Psoas muscle (tissue), 8 donors: ENCODE results near the gene TPP2. TPM values are rescaled to one million over a fixed set of nuclear protein-coding genes. Genes with fewer than 3 reads are reported as not detected.
A peak's percentile ranks its signal among the peaks of the same experiment; 100 is the strongest.

Experiments used
- ATAC-seq, 4 donors: fragments of 200-7000 bp; cut with Tn5 transposase; one replicate each; pipeline ENCODE4 v1.9.1; 2020; ENCODE audit warnings: moderate library complexity in 3 of 4, mild to moderate bottlenecking in 2 of 4
- DNase-seq, 2 donors: peaks; one replicate each; pipeline ENCODE4 v3.0.0-alpha.2; 2020
- H3K27ac ChIP-seq: fragments of 200-600 bp; one replicate; pipeline ENCODE4 v1.8.0; 2022
- H3K27me3 ChIP-seq, 3 donors: fragments of 200-600 bp in 1 of 3; one replicate each; pipeline versions ENCODE4 v1.6.1 to v1.8.0; 2013 to 2022; ENCODE audit warnings: low read length in 2 of 3, mild to moderate bottlenecking in 2 of 3, moderate library complexity in 1 of 3; ENCODE audit not compliant: insufficient read depth in 3 of 3
- H3K36me3 ChIP-seq, 2 donors: fragments of 200-600 bp in 1 of 2; one replicate each; pipeline versions ENCODE4 v1.6.1 to v1.8.0; 2013 to 2022; ENCODE audit warnings: low read depth in 1 of 2, mild to moderate bottlenecking in 1 of 2, moderate library complexity in 1 of 2; ENCODE audit not compliant: insufficient read depth in 1 of 2
- H3K4me1 ChIP-seq: fragments of 200-600 bp; one replicate; pipeline ENCODE4 v1.8.0; 2022
- H3K4me3 ChIP-seq: fragments of 200-600 bp; one replicate; pipeline ENCODE4 v1.8.0; 2022; ENCODE audit warnings: mild to moderate bottlenecking
- H3K9me3 ChIP-seq: fragments of 200-600 bp; one replicate; pipeline ENCODE4 v1.8.0; 2022
- WGBS, 3 donors: extraction: QIAGEN DNeasy Blood & Tissue Kit; methylation state at CpG; one replicate each; pipeline versions ENCODE4 v1.1.6 to v1.1.7; 2013; 5-methylcytosine and 5-hydroxymethylcytosine counted together
- intact Hi-C, 2 donors: fragments of 100-400 bp; cut with DNase I; formaldehyde crosslinking; loops; one replicate each; pipeline versions ENCODE4 v1.11.0 to v1.14.2; 2022
- polyA plus RNA-seq, 3 donors: library from polyadenylated mRNA; stranded (reverse); fragments of 200-250 nt; gene quantifications; one replicate each; pipeline ENCODE4 v1.2.3, GENCODE V29; 2013
- total RNA-seq, 4 donors: library from RNA; stranded (reverse); fragmentation: NEBNext Ultra II Directional in 2 of 4; extraction: Animal tissue kit (Norgen Biotek cat#: 25700) in 2 of 4; gene quantifications; one replicate each; pipeline versions ENCODE4 v1.2.1 to v1.2.4, GENCODE V29; 2021 to 2023
- TF ChIP-seq, protein P1 (sequence below): fragments of 200-600 bp; IDR thresholded peaks from one replicate; pipeline ENCODE4 v1.8.0; 2022; ENCODE audit warnings: antibody characterized with exemption
- donor health status: healthy with polysubstance abuse.
- donor health status: DM: no; HTN: no; CAD: no; lungs with moderate emphysema.
- donor health status: Bipolar disorder and iron deficiency.
- donor health status: healthy.
- donor health status: DM: yes; HTN: yes; CAD: no.
- donor health status: DM: no; HTN: no; CAD: no.
- donor health status: DM: no; HTN: no; CAD: no.
- donor health status: DM: yes; HTN: yes; CAD: no.

TPP2 gene
- total and polyA plus RNA-seq, 7 donors: 22.1 to 45.6 (median 40.3) TPM

DNA sequence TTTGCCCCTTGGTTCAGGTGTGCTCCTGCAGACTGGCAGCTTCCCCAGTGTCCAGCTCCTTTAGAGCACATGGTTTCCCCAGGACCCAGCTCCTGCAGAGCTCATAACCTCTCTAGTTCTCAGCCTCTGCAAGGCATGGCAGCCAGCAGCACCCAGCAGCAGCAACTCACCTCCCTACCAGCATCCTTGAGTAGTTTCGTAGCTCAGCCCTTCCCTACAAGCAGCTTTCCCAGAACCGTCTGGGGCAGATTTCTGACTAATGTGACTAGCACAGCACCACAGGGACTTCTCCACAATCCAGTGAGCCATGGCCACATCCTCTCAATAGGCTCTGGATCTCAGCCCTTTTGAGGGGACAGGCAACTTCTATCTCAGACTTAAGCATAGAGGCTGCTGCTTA lies 112.2 kb downstream of the TPP2 start:
- intact Hi-C loops: no loop called here
- no peak for DNase-seq

DNA sequence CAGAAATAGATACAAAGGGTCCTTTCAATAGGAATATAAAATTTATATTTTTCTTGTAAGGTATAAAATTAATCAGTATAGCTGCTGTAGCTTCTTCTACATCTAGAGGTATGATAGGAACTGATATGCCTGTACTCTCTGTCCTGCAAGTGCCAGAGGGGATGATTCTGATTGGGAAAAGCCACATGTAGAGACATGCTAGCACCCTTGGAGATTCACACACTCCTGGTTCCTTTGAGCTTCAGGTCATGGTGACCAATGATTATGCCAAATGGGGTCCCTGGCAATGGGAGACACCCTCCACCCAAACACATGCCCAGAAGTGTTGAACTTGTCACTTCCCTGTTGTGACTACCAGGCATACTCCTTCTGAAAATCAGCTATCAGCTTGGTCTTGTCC lies 112.8 kb downstream of the TPP2 start:
- intact Hi-C loops: no loop called here
- ATAC-seq: peak in 2 of 4 donors; percentile 1 to 15
- TF ChIP-seq, protein P1, sequence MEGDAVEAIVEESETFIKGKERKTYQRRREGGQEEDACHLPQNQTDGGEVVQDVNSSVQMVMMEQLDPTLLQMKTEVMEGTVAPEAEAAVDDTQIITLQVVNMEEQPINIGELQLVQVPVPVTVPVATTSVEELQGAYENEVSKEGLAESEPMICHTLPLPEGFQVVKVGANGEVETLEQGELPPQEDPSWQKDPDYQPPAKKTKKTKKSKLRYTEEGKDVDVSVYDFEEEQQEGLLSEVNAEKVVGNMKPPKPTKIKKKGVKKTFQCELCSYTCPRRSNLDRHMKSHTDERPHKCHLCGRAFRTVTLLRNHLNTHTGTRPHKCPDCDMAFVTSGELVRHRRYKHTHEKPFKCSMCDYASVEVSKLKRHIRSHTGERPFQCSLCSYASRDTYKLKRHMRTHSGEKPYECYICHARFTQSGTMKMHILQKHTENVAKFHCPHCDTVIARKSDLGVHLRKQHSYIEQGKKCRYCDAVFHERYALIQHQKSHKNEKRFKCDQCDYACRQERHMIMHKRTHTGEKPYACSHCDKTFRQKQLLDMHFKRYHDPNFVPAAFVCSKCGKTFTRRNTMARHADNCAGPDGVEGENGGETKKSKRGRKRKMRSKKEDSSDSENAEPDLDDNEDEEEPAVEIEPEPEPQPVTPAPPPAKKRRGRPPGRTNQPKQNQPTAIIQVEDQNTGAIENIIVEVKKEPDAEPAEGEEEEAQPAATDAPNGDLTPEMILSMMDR: no peak
- DNase-seq: no peak
- peaks cover 38% of the 10 kb centered on the region for H3K4me1 ChIP-seq
- peak overlapping the region; percentile 92 for H3K27ac ChIP-seq
- H3K9me3 ChIP-seq: no peaks in the 10 kb centered on the region
- no peaks in the 10 kb centered on the region for H3K27me3 ChIP-seq
- no peaks in the 10 kb centered on the region for H3K36me3 ChIP-seq
- no peak overlapping the region for H3K4me3 ChIP-seq

More for the DNA sequence above, 112.2 kb downstream of the TPP2 start:
- no peak for ATAC-seq
- H3K4me1 ChIP-seq: peaks cover 38% of the 10 kb centered on the region
- H3K9me3 ChIP-seq: no peaks in the 10 kb centered on the region
- peak overlapping the region; percentile 92 for H3K27ac ChIP-seq
- H3K4me3 ChIP-seq: no peak overlapping the region
- 90 to 93% (median 91%) methylated on average over 2 of the region's 2 CpGs for WGBS, 3 donors
- no peaks in the 10 kb centered on the region for H3K36me3 ChIP-seq
- TF ChIP-seq, protein P1: no peak
- H3K27me3 ChIP-seq: no peaks in the 10 kb centered on the region

DNA sequence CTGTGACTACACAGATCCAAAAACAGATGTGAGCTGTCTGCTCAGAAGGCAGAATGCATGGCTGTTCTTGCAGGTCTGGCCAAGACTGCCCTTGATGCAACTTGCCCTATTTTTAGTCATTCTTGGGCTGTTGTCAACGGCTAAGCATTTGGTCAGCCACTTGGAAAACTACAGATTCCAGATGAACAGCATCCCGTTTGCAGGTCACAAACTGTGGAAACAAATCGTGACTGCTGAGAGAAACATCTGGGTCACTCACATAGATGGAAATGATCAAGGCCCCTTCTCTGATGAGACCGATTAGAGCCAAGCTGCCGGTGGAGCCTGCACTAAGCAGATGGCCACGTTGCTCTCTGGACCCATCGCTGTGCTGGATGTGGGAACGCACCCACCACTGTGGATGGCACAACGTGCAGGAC lies 113.5 kb downstream of the TPP2 start:
- Histone ChIP-seq H3K4me1 (peaks cover 38% of the 10 kb centered on the region), H3K4me3 (no peak overlapping the region), H3K27ac (peak overlapping the region; percentile 92), H3K9me3 (no peaks in the 10 kb centered on the region), H3K27me3 (no peaks in the 10 kb centered on the region), H3K36me3 (no peaks in the 10 kb centered on the region)
- 52 to 60% (median 53%) methylated on average over 9 of the region's 9 CpGs for WGBS, 3 donors
- ATAC-seq (peak; percentile 96 to 98 (median 96)), DNase-seq (peak in 1 of 2 donors; percentile 19)
- intact Hi-C loops: loop anchor here in 1 of 2 donors (5.0 kb wide), 1 partner anchor 33 kb away; no protein-coding TSS in a partner anchor
- TF ChIP-seq, protein P1: no peak

DNA sequence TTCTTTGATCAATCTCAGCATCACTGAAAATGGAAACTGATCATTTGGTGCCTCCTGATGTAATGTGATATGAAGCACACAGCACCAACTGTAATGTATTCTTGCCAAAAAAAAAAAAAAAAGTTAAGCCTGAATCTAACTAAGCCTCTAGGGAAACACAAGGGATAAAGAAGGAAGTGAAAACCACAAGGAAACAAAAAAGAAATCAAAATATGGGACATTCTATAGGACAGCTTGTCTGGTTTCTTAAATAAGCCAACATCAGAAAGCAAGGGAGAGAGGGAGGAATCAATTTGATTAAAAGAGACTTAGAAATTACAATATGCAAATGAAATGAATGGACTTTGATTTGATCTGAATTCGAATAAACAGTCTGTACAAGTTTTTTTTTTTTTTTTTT lies 118.7 kb downstream of the TPP2 start:
- Histone ChIP-seq H3K27me3 (no peaks in the 10 kb centered on the region), H3K4me1 (peaks cover 5% of the 10 kb centered on the region), H3K4me3 (no peak overlapping the region), H3K36me3 (no peaks in the 10 kb centered on the region), H3K27ac (no peak overlapping the region), H3K9me3 (no peaks in the 10 kb centered on the region)
- DNase-seq (no peak), ATAC-seq (no peak)
- TF ChIP-seq, protein P1: no peak
- intact Hi-C loops: no loop called here
- 56 to 67% (median 60%) methylated on average over 1 of the region's 1 CpG for WGBS, 3 donors

DNA sequence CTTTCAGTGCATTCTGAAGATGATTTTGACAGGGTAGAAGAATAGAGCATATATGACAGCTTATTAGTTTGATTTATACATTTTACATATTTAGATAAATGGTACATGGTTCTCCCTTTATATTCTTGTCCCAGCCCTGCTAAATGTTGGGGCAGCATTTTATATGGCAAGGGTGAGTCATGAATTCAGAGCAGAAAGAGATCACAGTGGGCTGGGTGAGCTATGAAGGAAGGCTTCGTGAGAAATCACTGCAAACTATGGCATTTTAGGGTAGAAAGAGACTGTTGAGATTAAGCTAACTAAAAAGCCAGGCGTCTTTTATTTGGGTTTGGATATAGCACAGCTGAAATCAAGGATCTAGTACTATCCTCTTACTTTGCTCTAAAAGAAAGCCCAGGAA lies 122.0 kb downstream of the TPP2 start:
- Histone ChIP-seq H3K27me3 (no peaks in the 10 kb centered on the region), H3K4me1 (peaks cover 6% of the 10 kb centered on the region), H3K27ac (peak overlapping the region; percentile 81), H3K4me3 (no peak overlapping the region), H3K9me3 (no peaks in the 10 kb centered on the region), H3K36me3 (no peaks in the 10 kb centered on the region)
- WGBS, 3 donors: 64 to 78% (median 71%) methylated on average over 2 of the region's 2 CpGs
- TF ChIP-seq, protein P1: no peak
- DNase-seq: no peak
- no peak for ATAC-seq
- intact Hi-C loops: no loop called here
